ENCODE measurements around the gene STRADA.
"Not testable (repeated sequence)": the region's sequence is repeated elsewhere in the genome, so short reads cannot be mapped to it uniquely, and the experiment has no call there.

The STRADA gene

GRCh38 chr17:63754046-63754445, 12.4 kb upstream of the STRADA start:
- no peak for DNase-seq

DNA sequence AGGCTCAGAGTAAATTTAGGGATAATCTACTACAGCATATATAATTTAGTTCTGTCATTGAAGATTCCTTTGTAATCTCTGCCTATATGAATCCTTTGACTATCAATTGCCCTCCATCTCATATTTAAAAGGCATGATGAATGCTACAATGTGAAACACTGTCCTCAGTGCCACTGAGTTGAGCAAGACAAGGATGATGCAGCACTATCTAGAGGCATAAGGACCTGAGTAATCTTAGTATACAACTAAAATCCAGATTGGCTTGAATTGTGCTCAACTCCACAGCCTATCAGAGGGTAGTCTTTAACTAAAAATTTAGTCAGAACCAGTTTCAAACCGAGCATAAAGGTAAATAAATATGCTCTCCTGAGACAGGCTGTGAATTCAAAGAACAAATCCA, 11.6 kb upstream of the STRADA start:
- no peak for DNase-seq

DNA sequence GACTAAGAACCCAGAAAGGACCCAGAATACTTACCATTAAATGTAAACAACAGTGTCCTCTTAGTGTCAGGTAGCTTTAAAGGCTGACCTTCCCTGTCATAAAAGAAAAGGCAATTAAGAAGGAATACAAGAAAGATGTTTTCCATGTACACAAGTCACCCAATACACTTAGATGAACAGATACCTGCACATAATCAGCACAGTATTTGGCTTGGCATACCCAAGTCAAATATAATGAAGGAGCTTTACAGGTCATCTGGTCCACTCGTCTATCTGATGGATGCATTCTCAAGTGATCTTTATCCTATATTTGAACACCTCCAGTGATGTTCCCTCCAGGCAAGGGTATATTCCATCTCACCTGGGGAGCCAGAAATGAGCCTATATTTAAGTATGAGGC, 11.1 kb upstream of the STRADA start:
- no peak for DNase-seq

GRCh38 chr17:63751806-63752205, 10.2 kb upstream of the STRADA start:
- DNase-seq, result no peak

- DNase-seq, result no peak
These were observed 524 bp downstream of the STRADA start for GRCh38 chr17:63741143-63741407.

DNA sequence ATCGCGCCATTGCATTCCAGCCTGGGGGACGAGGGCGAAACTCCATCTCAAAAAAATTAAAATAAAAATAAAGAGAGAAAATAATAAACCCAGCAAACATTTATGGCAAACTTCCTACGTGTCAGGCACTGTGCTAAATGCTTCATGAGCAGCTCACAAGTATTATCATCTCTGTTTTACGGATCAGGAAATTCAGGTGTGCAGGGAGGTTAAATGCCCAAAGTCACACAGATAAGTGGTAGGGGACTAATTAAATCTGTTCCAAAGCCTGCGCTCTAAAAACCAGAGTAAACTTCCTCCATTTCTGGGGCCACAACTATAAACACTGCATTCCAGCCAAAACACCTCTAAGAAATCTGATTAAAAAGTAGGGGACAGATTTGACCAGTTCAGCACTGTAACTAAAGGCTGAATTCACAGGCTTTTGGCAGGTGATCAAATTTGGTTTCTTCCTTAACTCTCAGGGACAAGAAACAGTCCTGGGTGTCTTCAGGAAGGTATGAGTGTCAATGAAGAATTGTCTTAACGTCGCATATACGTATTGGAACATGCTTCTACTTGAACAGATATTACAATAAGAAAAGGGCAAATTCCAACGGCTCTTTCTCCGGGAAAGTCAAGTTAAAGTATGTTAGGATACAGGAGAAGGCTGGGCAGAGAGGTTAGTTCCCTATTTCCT, 996 bp downstream of the STRADA start:
- DNase-seq, result no peak

- no peak for DNase-seq
These were observed 5.9 kb downstream of the STRADA start for GRCh38 chr17:63735691-63736090.

DNA sequence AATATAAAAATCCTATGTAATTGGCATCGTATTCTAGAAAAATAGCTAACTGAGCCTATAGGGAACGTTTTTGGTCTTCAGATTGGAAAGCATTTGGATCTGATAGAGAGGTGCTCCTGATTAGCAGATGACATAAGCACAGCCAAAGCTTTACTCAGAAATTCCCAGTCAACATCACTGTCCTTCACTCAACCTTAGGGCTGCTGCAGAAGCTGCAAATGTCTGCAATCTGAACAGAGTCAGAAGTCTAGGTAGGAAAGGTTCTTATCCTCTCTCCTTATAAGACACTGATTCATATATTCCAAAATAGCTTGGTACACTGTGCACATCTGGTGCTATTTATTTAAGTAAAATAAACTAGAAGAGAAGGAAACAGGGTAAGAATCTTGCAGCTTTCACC, 19.2 kb downstream of the STRADA start:
- DNase-seq, result no peak

GRCh38 chr17:63720194-63720593, 21.4 kb downstream of the STRADA start:
- DNase-seq, result not testable (repeated sequence)

DNA sequence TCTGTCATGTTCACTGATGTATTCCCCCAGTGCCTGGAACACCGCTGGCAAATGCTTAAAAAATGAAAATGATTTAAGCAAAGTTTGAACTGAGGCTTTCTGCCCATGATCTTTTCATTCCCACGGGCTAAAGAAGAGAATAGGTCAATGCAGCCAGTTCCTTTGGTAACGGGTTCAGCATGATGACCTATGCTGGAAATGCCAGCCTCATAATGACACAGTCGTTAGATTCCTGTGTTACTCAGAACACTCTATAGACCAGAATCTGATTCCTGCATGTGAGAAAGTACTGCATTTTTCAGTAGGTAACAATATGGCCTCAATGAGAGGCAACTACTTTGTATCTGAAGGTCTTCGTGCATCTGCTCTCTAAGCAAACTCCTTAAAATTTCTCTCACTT, 22.6 kb downstream of the STRADA start:
- no peak for DNase-seq

DNA sequence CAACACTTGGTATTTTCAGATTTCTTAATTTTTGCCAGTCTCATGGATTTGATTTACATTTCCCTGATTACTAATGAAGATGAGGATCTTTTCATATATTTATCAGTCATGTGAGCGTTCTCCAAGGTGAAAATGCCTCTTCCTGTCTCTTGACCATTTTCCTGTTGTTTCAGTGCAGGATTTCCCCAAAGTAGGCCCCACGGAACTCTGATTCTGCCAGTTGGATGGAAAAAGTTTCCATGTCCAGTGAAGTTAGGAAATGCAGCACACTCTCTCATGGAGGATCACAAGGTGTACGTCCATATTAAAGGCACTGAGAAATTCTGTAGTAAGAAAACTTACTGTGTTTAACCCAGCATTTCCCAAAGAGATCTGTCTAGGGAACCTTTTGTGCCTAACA, 25.2 kb downstream of the STRADA start:
- no peak for DNase-seq

DNA sequence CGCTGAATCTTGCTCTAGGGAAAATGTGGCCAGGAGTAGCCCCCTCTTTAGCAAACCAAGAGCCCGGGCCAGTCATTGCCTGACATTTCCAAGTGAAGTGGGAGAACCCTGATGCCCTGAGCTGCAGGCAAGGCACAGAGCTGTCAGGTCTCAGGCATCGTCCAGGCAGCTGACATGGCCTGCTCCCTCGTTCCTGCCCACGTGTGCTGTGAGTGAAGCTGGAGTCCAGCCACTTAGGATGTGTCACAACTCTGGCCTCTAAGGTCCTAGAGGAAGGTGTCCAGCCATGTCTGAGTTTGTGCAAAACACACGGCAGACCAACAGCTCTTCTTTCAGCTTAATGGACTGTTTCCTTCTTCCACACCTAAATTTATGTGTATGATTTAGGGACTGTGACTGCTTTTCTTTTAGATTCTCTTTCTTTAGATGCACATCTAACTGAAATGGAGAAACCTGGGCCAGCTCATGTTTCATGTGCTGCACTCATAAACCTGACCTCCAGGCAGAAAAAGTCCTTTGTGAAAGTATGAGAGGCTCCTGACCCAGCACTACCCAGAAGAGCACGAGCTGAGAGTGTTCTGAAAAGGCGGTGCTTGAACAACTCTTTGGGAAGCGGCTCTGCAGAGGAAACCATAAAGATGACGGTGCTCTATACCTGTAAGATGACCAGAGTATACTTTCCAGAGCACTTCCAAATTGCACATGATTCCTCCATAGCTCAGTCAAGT, 26.9 kb downstream of the STRADA start:
- DNase-seq, result no peak

GRCh38 chr17:63709110-63709509, 32.5 kb downstream of the STRADA start:
- DNase-seq, result no peak

DNA sequence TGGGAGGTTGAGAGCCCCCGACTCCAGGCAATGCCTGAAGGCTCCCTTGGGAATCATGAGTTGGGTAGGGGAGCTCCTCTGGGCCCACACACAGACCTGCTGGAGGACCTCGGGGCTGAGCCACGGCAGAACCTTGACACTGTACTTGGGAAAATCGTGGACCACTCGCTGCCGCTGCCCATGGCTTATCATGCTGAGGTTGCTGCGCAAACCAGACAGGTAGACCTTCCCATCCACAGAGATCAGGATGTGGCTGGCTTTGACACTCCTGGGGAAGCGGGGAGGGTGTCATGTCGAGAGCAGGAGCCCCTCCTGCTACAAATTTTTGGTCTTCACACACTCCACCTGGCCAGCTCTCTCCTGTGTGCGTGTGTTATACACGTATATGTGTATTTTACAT, 34.4 kb downstream of the STRADA start:
- DNase-seq, result no peak

- no peak for DNase-seq
These were observed 35.1 kb downstream of the STRADA start for GRCh38 chr17:63706336-63707082.

- no peak for DNase-seq
These were observed 35.9 kb downstream of the STRADA start for GRCh38 chr17:63705657-63706056.

- no peak for DNase-seq
These were observed 36.8 kb downstream of the STRADA start for GRCh38 chr17:63704836-63705235.

GRCh38 chr17:63704259-63704576, 37.4 kb downstream of the STRADA start:
- no peak for DNase-seq

- DNase-seq, result no peak
These were observed 37.9 kb downstream of the STRADA start for GRCh38 chr17:63703556-63704258.

DNA sequence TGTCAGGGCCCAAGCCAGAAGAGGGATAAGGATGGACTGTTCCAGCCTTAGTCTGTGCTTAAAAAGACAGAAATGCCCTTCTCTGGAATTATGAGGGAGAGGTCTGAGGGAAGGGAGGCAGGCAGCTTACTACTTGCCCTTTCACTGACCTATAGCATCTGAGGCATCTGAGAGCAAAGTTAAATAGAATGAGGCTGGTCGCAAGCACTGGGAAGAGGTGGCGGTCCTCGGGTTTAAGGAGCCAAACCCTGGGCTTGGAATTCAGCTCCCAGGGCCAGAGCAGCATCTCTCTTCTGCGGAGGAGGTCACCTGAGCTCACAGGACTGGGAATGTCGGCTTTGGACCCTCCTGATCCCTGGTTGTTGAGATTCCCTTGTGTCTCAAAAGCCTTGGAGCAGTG, 38.6 kb downstream of the STRADA start:
- no peak for DNase-seq

GRCh38 chr17:63702721-63703015, 38.9 kb downstream of the STRADA start:
- no peak for DNase-seq

GRCh38 chr17:63701868-63702720, 39.5 kb downstream of the STRADA start:
- DNase-seq, result peak; percentile 75

DNA sequence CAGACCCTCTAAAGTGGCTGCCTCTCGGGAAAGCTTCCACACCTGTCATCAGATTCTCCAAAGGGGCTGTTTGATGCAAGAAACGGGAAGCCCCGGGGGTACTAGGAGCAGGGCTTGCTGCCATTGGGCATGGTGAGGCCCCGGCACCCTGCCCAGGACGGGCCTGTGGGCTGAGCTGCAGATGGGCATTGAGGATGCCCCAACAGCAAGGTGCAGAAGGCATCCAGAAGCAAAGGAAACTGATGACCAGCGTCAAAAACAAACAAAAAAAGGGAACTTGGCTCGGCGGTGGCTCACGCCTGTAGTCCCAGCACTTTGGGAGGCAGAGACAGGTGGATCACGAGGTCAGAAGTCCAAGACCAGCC, 40.2 kb downstream of the STRADA start:
- DNase-seq, result no peak
